ENCODE data around the gene RAP1GAP.
A peak's percentile ranks its signal among the peaks of the same experiment; 100 is the strongest.

The RAP1GAP gene

GRCh38 chr1:21608798-21609197, 60.4 kb downstream of the RAP1GAP start:
- DNase-seq (ENCODE audit: low read depth): no peak
- H3K4me3 ChIP-seq (ENCODE audit: low read depth, low read length): no peak overlapping the region
- no peak for TF ChIP-seq CTCF (IDR thresholded peaks at IDR 0.05; ENCODE audit: control insufficient read depth, extremely low read depth, insufficient read depth)

- no peak overlapping the region for H3K4me3 ChIP-seq (ENCODE audit: low read depth, low read length)
- DNase-seq (ENCODE audit: low read depth): peak; percentile 55
- no peak for TF ChIP-seq CTCF (IDR thresholded peaks at IDR 0.05; ENCODE audit: control insufficient read depth, extremely low read depth, insufficient read depth)
Observed at GRCh38 chr1:21607549-21608529, 61.3 kb downstream of the RAP1GAP start.

- no peak for DNase-seq (ENCODE audit: low read depth)
- no peak overlapping the region for H3K4me3 ChIP-seq (ENCODE audit: low read depth, low read length)
- TF ChIP-seq CTCF (IDR thresholded peaks at IDR 0.05; ENCODE audit: control insufficient read depth, extremely low read depth, insufficient read depth): no peak
Observed at GRCh38 chr1:21605964-21606705, 63.0 kb downstream of the RAP1GAP start.

- no peak for TF ChIP-seq CTCF (IDR thresholded peaks at IDR 0.05; ENCODE audit: control insufficient read depth, extremely low read depth, insufficient read depth)
- DNase-seq (ENCODE audit: low read depth): no peak
- H3K4me3 ChIP-seq (ENCODE audit: low read depth, low read length): no peak overlapping the region
Observed at GRCh38 chr1:21605012-21605715, 64.0 kb downstream of the RAP1GAP start.

GRCh38 chr1:21604208-21604957, 64.8 kb downstream of the RAP1GAP start:
- TF ChIP-seq CTCF (IDR thresholded peaks at IDR 0.05; ENCODE audit: control insufficient read depth, extremely low read depth, insufficient read depth): no peak
- no peak overlapping the region for H3K4me3 ChIP-seq (ENCODE audit: low read depth, low read length)
- DNase-seq (ENCODE audit: low read depth): no peak
